Measurements from ENCODE around the gene ALKBH4.

DNA sequence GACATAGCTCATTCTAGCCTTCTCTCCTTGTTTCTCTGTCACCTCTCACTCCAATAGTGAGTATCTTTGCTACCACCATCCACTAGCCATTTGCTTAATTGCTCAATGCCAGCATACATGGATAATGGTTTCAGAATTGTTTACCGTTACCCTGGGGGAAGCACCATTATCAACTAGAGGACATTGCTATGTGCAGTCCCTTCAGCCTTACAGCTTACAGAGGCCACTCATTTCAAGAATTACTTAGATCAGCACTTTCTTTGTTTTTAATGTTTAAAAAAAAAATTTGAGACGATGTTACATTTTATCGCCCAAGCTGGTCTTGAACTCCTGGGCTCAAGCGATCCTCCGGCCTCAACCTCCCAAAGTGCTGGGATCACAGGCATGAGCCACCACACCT is 46.1 kb downstream of the ALKBH4 start:
- TF ChIP-seq POLR2AphosphoS5 (IDR thresholded peaks at IDR 0.05) (no peak), POLR2A (IDR thresholded peaks at IDR 0.05) (no peak)
- TF ChIP-seq, protein P1, sequence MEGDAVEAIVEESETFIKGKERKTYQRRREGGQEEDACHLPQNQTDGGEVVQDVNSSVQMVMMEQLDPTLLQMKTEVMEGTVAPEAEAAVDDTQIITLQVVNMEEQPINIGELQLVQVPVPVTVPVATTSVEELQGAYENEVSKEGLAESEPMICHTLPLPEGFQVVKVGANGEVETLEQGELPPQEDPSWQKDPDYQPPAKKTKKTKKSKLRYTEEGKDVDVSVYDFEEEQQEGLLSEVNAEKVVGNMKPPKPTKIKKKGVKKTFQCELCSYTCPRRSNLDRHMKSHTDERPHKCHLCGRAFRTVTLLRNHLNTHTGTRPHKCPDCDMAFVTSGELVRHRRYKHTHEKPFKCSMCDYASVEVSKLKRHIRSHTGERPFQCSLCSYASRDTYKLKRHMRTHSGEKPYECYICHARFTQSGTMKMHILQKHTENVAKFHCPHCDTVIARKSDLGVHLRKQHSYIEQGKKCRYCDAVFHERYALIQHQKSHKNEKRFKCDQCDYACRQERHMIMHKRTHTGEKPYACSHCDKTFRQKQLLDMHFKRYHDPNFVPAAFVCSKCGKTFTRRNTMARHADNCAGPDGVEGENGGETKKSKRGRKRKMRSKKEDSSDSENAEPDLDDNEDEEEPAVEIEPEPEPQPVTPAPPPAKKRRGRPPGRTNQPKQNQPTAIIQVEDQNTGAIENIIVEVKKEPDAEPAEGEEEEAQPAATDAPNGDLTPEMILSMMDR (IDR thresholded peaks at IDR 0.05) = no peak

Measured in sigmoid colon (tissue), 4 donors.